ENCODE measurements around the gene FOXN4.

The FOXN4 gene

GRCh38 chr12:109345428-109345827 lies 36.3 kb upstream of the FOXN4 start:
- no peaks in the 10 kb centered on the region for H3K27me3 ChIP-seq (ENCODE audit: insufficient read depth, poor library complexity, severe bottlenecking)

DNA sequence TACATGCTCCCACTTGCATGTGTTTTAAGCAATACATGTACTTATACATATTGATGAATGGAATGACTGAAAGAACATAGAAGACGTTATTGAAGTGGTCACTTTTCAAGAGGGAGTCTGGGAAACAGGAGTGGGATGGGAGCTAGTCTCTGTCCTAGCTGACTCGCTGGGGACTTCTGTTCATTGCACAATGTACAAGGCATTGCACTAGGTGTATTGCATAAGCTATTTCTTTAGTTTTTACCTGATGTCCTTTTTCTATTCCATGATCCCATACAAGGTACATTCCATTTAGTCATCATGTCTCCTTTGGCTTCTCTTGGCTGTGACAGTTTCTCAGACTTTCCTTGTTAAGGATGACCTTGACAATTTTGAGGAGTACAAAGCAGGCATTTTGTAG lies 34.6 kb upstream of the FOXN4 start:
- H3K27ac ChIP-seq (replicated peaks) = no peak overlapping the region
- no peaks in the 10 kb centered on the region for H3K27me3 ChIP-seq (ENCODE audit: insufficient read depth, poor library complexity, severe bottlenecking)
- no peak for DNase-seq (ENCODE audit: low read depth in 1 of 2, low spot score in 1 of 2)
- TF ChIP-seq, protein P1, sequence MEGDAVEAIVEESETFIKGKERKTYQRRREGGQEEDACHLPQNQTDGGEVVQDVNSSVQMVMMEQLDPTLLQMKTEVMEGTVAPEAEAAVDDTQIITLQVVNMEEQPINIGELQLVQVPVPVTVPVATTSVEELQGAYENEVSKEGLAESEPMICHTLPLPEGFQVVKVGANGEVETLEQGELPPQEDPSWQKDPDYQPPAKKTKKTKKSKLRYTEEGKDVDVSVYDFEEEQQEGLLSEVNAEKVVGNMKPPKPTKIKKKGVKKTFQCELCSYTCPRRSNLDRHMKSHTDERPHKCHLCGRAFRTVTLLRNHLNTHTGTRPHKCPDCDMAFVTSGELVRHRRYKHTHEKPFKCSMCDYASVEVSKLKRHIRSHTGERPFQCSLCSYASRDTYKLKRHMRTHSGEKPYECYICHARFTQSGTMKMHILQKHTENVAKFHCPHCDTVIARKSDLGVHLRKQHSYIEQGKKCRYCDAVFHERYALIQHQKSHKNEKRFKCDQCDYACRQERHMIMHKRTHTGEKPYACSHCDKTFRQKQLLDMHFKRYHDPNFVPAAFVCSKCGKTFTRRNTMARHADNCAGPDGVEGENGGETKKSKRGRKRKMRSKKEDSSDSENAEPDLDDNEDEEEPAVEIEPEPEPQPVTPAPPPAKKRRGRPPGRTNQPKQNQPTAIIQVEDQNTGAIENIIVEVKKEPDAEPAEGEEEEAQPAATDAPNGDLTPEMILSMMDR (IDR thresholded peaks at IDR 0.05; ENCODE audit: insufficient read depth, low read length) = no peak
- TF ChIP-seq SPI1 (IDR thresholded peaks at IDR 0.05; ENCODE audit: borderline replicate concordance, low read depth) (no peak), GABPA (IDR thresholded peaks at IDR 0.05; ENCODE audit: low read depth) (no peak), POLR2AphosphoS5 (IDR thresholded peaks at IDR 0.05; ENCODE audit: low read depth) (no peak), REST (IDR thresholded peaks at IDR 0.05; ENCODE audit: insufficient replicate concordance, low read depth) (no peak)
- H3K4me3 ChIP-seq (replicated peaks; ENCODE audit: insufficient read depth, low read length) = no peak overlapping the region

More at GRCh38 chr12:109345428-109345827, 36.3 kb upstream of the FOXN4 start:
- H3K27ac ChIP-seq (replicated peaks) = no peak overlapping the region
- no peak overlapping the region for H3K4me3 ChIP-seq (replicated peaks; ENCODE audit: insufficient read depth, low read length)
- TF ChIP-seq, protein P1 (IDR thresholded peaks at IDR 0.05; ENCODE audit: insufficient read depth, low read length) = no peak
- no peak for TF ChIP-seq GABPA (IDR thresholded peaks at IDR 0.05; ENCODE audit: low read depth)
- no peak for DNase-seq (ENCODE audit: low read depth in 1 of 2, low spot score in 1 of 2)

- H3K4me3 ChIP-seq (replicated peaks; ENCODE audit: insufficient read depth, low read length) = no peak overlapping the region
- no peak for TF ChIP-seq SPI1 (IDR thresholded peaks at IDR 0.05; ENCODE audit: borderline replicate concordance, low read depth)
- no peak for TF ChIP-seq GABPA (IDR thresholded peaks at IDR 0.05; ENCODE audit: low read depth)
- TF ChIP-seq, protein P1 (IDR thresholded peaks at IDR 0.05; ENCODE audit: insufficient read depth, low read length) = no peak
- TF ChIP-seq POLR2AphosphoS5 (IDR thresholded peaks at IDR 0.05; ENCODE audit: low read depth) = no peak
- TF ChIP-seq REST (IDR thresholded peaks at IDR 0.05; ENCODE audit: insufficient replicate concordance, low read depth) = no peak
- no peaks in the 10 kb centered on the region for H3K27me3 ChIP-seq (ENCODE audit: insufficient read depth, poor library complexity, severe bottlenecking)
- DNase-seq (ENCODE audit: low read depth in 1 of 2, low spot score in 1 of 2) = no peak
- no peak overlapping the region for H3K27ac ChIP-seq (replicated peaks)
Measured at GRCh38 chr12:109336593-109336992, 27.5 kb upstream of the FOXN4 start.

GRCh38 chr12:109334887-109335286 lies 25.8 kb upstream of the FOXN4 start:
- no peak overlapping the region for H3K27ac ChIP-seq (replicated peaks)
- TF ChIP-seq GABPA (IDR thresholded peaks at IDR 0.05; ENCODE audit: low read depth) (no peak), REST (IDR thresholded peaks at IDR 0.05; ENCODE audit: insufficient replicate concordance, low read depth) (no peak), SPI1 (IDR thresholded peaks at IDR 0.05; ENCODE audit: borderline replicate concordance, low read depth) (no peak), POLR2AphosphoS5 (IDR thresholded peaks at IDR 0.05; ENCODE audit: low read depth) (no peak)
- TF ChIP-seq, protein P1 (IDR thresholded peaks at IDR 0.05; ENCODE audit: insufficient read depth, low read length) = no peak

More at GRCh38 chr12:109334887-109335286, 25.8 kb upstream of the FOXN4 start:
- Histone ChIP-seq H3K4me3 (replicated peaks; ENCODE audit: insufficient read depth, low read length) (no peak overlapping the region), H3K27me3 (ENCODE audit: insufficient read depth, poor library complexity, severe bottlenecking) (peaks cover 5% of the 10 kb centered on the region)
- DNase-seq (ENCODE audit: low read depth in 1 of 2, low spot score in 1 of 2) = no peak

Measured in HL-60 (cell line).